Stomach (tissue), 9 donors: Measurements from ENCODE around the gene MOGAT2. TPM values are rescaled to one million over a fixed set of nuclear protein-coding genes. Genes with fewer than 3 reads are reported as not detected.

Experiments used
- DNase-seq, 2 donors: peaks; one replicate each; pipeline versions ENCODE4 v3.0.0 to v3.0.0-alpha.2; 2013 to 2019
- H3K27ac ChIP-seq, 5 donors: fragments of 200-600 bp in 4 of 5; sonication (generic) in 4 of 5; one replicate each; pipeline ENCODE4 v1.5.1; 2013 to 2019; ENCODE audit warnings: mild to moderate bottlenecking in 1 of 5, moderate library complexity in 1 of 5
- H3K27me3 ChIP-seq, 3 donors: fragments of 200-600 bp; sonication (generic); one replicate each; pipeline ENCODE4 v1.5.1; 2017 to 2019; ENCODE audit warnings: mixed run types in 1 of 3
- H3K36me3 ChIP-seq, 4 donors: fragments of 200-600 bp; sonication (generic); 1 replicate in 3 of 4; 2 replicates in 1 of 4; pipeline ENCODE4 v1.5.1; 2016 to 2019
- H3K4me1 ChIP-seq, 4 donors: fragments of 200-600 bp; sonication (generic); one replicate each; pipeline ENCODE4 v1.5.1; 2016 to 2019
- H3K4me3 ChIP-seq, 4 donors: fragments of 200-600 bp; sonication (generic) in 3 of 4; one replicate each; pipeline ENCODE4 v1.5.1; 2016 to 2019; ENCODE audit warnings: mild to moderate bottlenecking in 1 of 4
- H3K9me3 ChIP-seq, 4 donors: fragments of 200-600 bp; sonication (generic); one replicate each; pipeline ENCODE4 v1.5.1; 2016 to 2019
- CTCF ChIP-seq, 7 experiments: fragments of 450-650 bp in 4 of 7; fragments of 200-600 bp in 3 of 7; sonication (generic) in 3 of 7; IDR thresholded peaks; one replicate each; pipeline ENCODE4 v1.5.1; 2016 to 2019; ENCODE audit warnings: antibody characterized with exemption in 7 of 7, control low read depth in 2 of 7, mild to moderate bottlenecking in 1 of 7
- EP300 ChIP-seq: sonication (generic); formaldehyde crosslinking; IDR thresholded peaks from one replicate; pipeline ENCODE4 v1.6.1; 2017; ENCODE audit warnings: antibody characterized with exemption
- POLR2A ChIP-seq, 4 donors: fragments of 450-650 bp; IDR thresholded peaks; one replicate each; pipeline ENCODE4 v1.6.1; 2016; ENCODE audit warnings: antibody characterized with exemption in 4 of 4, control low read depth in 2 of 4, mild to moderate bottlenecking in 1 of 4, moderate library complexity in 1 of 4
- POLR2AphosphoS5 ChIP-seq, 3 donors: sonication (generic); formaldehyde crosslinking; IDR thresholded peaks; one replicate each; pipeline ENCODE4 v1.6.1; 2016; ENCODE audit warnings: antibody characterized with exemption in 3 of 3
- WGBS, 5 donors: extraction: QIAGEN DNeasy Blood & Tissue Kit in 3 of 5; methylation state at CpG; one replicate each; pipeline versions ENCODE4 v1.1.5 to v1.1.7; 2013 to 2018; 5-methylcytosine and 5-hydroxymethylcytosine counted together
- intact Hi-C: fragments of 100-400 bp; cut with DNase I; formaldehyde crosslinking; loops from one replicate; pipeline ENCODE4 v1.15.1; 2023; ENCODE audit warnings: low total_unique reads
- polyA plus RNA-seq, 3 donors: library from polyadenylated mRNA; stranded (reverse); fragments of 200-250 nt; gene quantifications; one replicate each; pipeline ENCODE4 v1.2.3, GENCODE V29; 2013
- total RNA-seq, 5 donors: library from RNA; depleted of rRNA; stranded (reverse); fragments of >200 nt; gene quantifications; one replicate each; pipeline versions ENCODE4 v1.1.0 to v1.2.3, GENCODE V29; 2014 to 2016
- donor health status: healthy with polysubstance abuse.
- donor health status: Bipolar disorder and iron deficiency.
- donor health status: healthy.

The MOGAT2 gene
- total and polyA plus RNA-seq, 8 donors = 0.62 to 51.9 (median 1.3) TPM; not detected in 3

GRCh38 chr11:75731095-75731494 is 13.5 kb downstream of the MOGAT2 start:
- Histone ChIP-seq H3K27me3 (no peaks in the 10 kb centered on the region), H3K4me1 (peaks cover 5 to 22% (median 12%) of the 10 kb centered on the region in 4 donors), H3K9me3 (no peaks in the 10 kb centered on the region), H3K36me3 (no peaks in the 10 kb centered on the region), H3K4me3 (no peak overlapping the region), H3K27ac (no peak overlapping the region)
- peak in 1 of 2 donors; percentile 3 for DNase-seq
- TF ChIP-seq EP300 (no peak), POLR2AphosphoS5 (IDR thresholded peaks at IDR 0.05) (no peak), CTCF (IDR thresholded peaks at IDR 0.05) (no peak), POLR2A (IDR thresholded peaks at IDR 0.05) (no peak)
- intact Hi-C loops = no loop called here
- 94 to 98% (median 96%) methylated on average over 5 of the region's 5 CpGs for WGBS, 5 donors

GRCh38 chr11:75733071-75733430 is 15.4 kb downstream of the MOGAT2 start:
- Histone ChIP-seq H3K4me1 (peaks cover 5 to 22% (median 12%) of the 10 kb centered on the region in 4 donors), H3K9me3 (no peaks in the 10 kb centered on the region), H3K27me3 (no peaks in the 10 kb centered on the region), H3K36me3 (no peaks in the 10 kb centered on the region), H3K4me3 (no peak overlapping the region), H3K27ac (peak overlapping the region in 4 of 5 donors; percentile 36 to 70 (median 67))
- 93 to 96% (median 95%) methylated on average over 8 of the region's 8 CpGs for WGBS, 5 donors
- DNase-seq = no peak
- intact Hi-C loops = no loop called here
- no peak for TF ChIP-seq POLR2AphosphoS5 (IDR thresholded peaks at IDR 0.05)
- TF ChIP-seq EP300 = no peak
- no peak for TF ChIP-seq CTCF (IDR thresholded peaks at IDR 0.05)
- no peak for TF ChIP-seq POLR2A (IDR thresholded peaks at IDR 0.05)

- H3K36me3 ChIP-seq = no peaks in the 10 kb centered on the region
Observed at GRCh38 chr11:75733431-75734107, 15.9 kb downstream of the MOGAT2 start.

More at GRCh38 chr11:75733431-75734107, 15.9 kb downstream of the MOGAT2 start:
- Histone ChIP-seq H3K9me3 (no peaks in the 10 kb centered on the region), H3K4me3 (no peak overlapping the region), H3K27ac (peak overlapping the region in 4 of 5 donors; percentile 36 to 79 (median 69)), H3K27me3 (no peaks in the 10 kb centered on the region), H3K4me1 (peaks cover 5 to 22% (median 12%) of the 10 kb centered on the region in 4 donors)
- intact Hi-C loops = no loop called here
- 46 to 72% (median 68%) methylated on average over 5 of the region's 5 CpGs for WGBS, 5 donors
- DNase-seq = peak; percentile 61 to 70
- TF ChIP-seq POLR2A (IDR thresholded peaks at IDR 0.05) (no peak), EP300 (no peak), CTCF (IDR thresholded peaks at IDR 0.05) (no peak), POLR2AphosphoS5 (IDR thresholded peaks at IDR 0.05) (peak in 2 of 3 donors; percentile 27 to 31)
